Esophagus squamous epithelium (tissue), 5 donors: Measurements from ENCODE around the gene ADGRD1. TPM values are rescaled to one million over a fixed set of nuclear protein-coding genes. Genes with fewer than 3 reads are reported as not detected.

ENCODE experiments used
- DNase-seq: peaks from one replicate; lab custom pipeline; 2025; lab: John Stamatoyannopoulos, UW
- H3K27ac ChIP-seq, 4 donors: fragments of 200-600 bp; sonication (generic); one replicate each; pipeline ENCODE4 v1.5.1; 2016 to 2019; ENCODE audit warnings: mild to moderate bottlenecking in 1 of 4
- H3K27me3 ChIP-seq, 4 donors: fragments of 200-600 bp; sonication (generic); 1 replicate in 3 of 4; 2 replicates in 1 of 4; pipeline versions ENCODE4 v1.5.1 to v1.6.0; 2017 to 2021; ENCODE audit warnings: antibody characterized with exemption in 1 of 4
- H3K36me3 ChIP-seq, 3 donors: fragments of 200-600 bp; sonication (generic); one replicate each; pipeline ENCODE4 v1.5.1; 2016 to 2019
- H3K4me1 ChIP-seq, 3 donors: fragments of 200-600 bp; sonication (generic); one replicate each; pipeline ENCODE4 v1.5.1; 2017 to 2019
- H3K4me3 ChIP-seq, 4 donors: fragments of 200-600 bp; sonication (generic); 1 replicate in 3 of 4; 2 replicates in 1 of 4; pipeline ENCODE4 v1.5.1; 2016 to 2019; ENCODE audit warnings: mild to moderate bottlenecking in 2 of 4, moderate library complexity in 1 of 4
- H3K9me3 ChIP-seq, 3 donors: fragments of 200-600 bp; sonication (generic); one replicate each; pipeline ENCODE4 v1.5.1; 2016 to 2019
- CTCF ChIP-seq, 6 experiments: fragments of 450-650 bp in 4 of 6; fragments of 200-600 bp in 2 of 6; sonication (generic) in 2 of 6; IDR thresholded peaks; one replicate each; pipeline ENCODE4 v1.5.1; 2016 to 2019; ENCODE audit warnings: antibody characterized with exemption in 6 of 6, mild to moderate bottlenecking in 4 of 6, moderate library complexity in 4 of 6
- POLR2A ChIP-seq, 4 donors: fragments of 450-650 bp; IDR thresholded peaks; one replicate each; pipeline ENCODE4 v1.6.1; 2017; ENCODE audit warnings: antibody characterized with exemption in 4 of 4, mild to moderate bottlenecking in 4 of 4, moderate library complexity in 3 of 4
- WGBS, 2 donors: methylation state at CpG; one replicate each; pipeline ENCODE4 v1.1.5; 2018; 5-methylcytosine and 5-hydroxymethylcytosine counted together
- intact Hi-C: fragments of 100-400 bp; cut with DNase I; formaldehyde crosslinking; loops from one replicate; pipeline ENCODE4 v1.15.0; 2022
- total RNA-seq, 4 donors: library from RNA; depleted of rRNA; stranded (reverse); fragments of >200 nt; gene quantifications; one replicate each; pipeline ENCODE4 v1.1.0, GENCODE V29; 2016
- donor health status: DM: yes; HTN: yes; CAD: no.

Gene ADGRD1
- total RNA-seq, 4 donors from 2014 or later = 2.2 to 28.2 (median 8.8) TPM

- no peak for TF ChIP-seq CTCF (IDR thresholded peaks at IDR 0.05)
- TF ChIP-seq POLR2A (IDR thresholded peaks at IDR 0.05) = no peak
- Histone ChIP-seq H3K27me3 (no peaks in the 10 kb centered on the region), H3K4me3 (no peak overlapping the region), H3K27ac (peak overlapping the region in 3 of 4 donors; percentile 3 to 45 (median 4)), H3K9me3 (no peaks in the 10 kb centered on the region), H3K4me1 (peaks cover 0 to 15% (median 0%) of the 10 kb centered on the region in 3 donors), H3K36me3 (no peaks in the 10 kb centered on the region)
- no peak for DNase-seq
- intact Hi-C loops = no loop called here
- 49 to 54% methylated on average over 6 of the region's 6 CpGs for WGBS, 2 donors
Measured at GRCh38 chr12:130965214-130965613, 11.5 kb downstream of the ADGRD1 start.

- 38 to 51% methylated on average over 2 of the region's 2 CpGs for WGBS, 2 donors
- no peak for DNase-seq
- intact Hi-C loops = no loop called here
- TF ChIP-seq CTCF (IDR thresholded peaks at IDR 0.05) (no peak), POLR2A (IDR thresholded peaks at IDR 0.05) (no peak)
- H3K4me3 ChIP-seq = no peak overlapping the region
- peaks cover 0 to 15% (median 0%) of the 10 kb centered on the region in 3 donors for H3K4me1 ChIP-seq
- H3K27ac ChIP-seq = peak overlapping the region in 2 of 4 donors; percentile 4 to 45
- H3K27me3 ChIP-seq = no peaks in the 10 kb centered on the region
- H3K36me3 ChIP-seq = no peaks in the 10 kb centered on the region
- H3K9me3 ChIP-seq = no peaks in the 10 kb centered on the region
Measured at GRCh38 chr12:130965668-130966067, 12.0 kb downstream of the ADGRD1 start.

GRCh38 chr12:130966443-130967030, 12.8 kb downstream of the ADGRD1 start:
- DNase-seq = no peak
- no peak overlapping the region for H3K27ac ChIP-seq
- no peak overlapping the region for H3K4me3 ChIP-seq
- no peaks in the 10 kb centered on the region for H3K27me3 ChIP-seq
- no peaks in the 10 kb centered on the region for H3K36me3 ChIP-seq
- TF ChIP-seq POLR2A (IDR thresholded peaks at IDR 0.05) (no peak), CTCF (IDR thresholded peaks at IDR 0.05) (no peak)
- H3K4me1 ChIP-seq = peaks cover 0 to 15% (median 0%) of the 10 kb centered on the region in 3 donors
- intact Hi-C loops = no loop called here
- 84 to 85% methylated on average over 12 to 15 of the region's 15 CpGs for WGBS, 2 donors
- H3K9me3 ChIP-seq = no peaks in the 10 kb centered on the region

- intact Hi-C loops = no loop called here
- H3K36me3 ChIP-seq = no peaks in the 10 kb centered on the region
- DNase-seq = no peak
Measured at GRCh38 chr12:130967636-130968035, 13.9 kb downstream of the ADGRD1 start.

More at GRCh38 chr12:130967636-130968035, 13.9 kb downstream of the ADGRD1 start:
- no peak overlapping the region for H3K4me3 ChIP-seq
- no peaks in the 10 kb centered on the region for H3K9me3 ChIP-seq
- H3K27ac ChIP-seq = no peak overlapping the region
- no peak for TF ChIP-seq CTCF (IDR thresholded peaks at IDR 0.05)
- H3K4me1 ChIP-seq = peaks cover 0 to 18% (median 0%) of the 10 kb centered on the region in 3 donors
- no peaks in the 10 kb centered on the region for H3K27me3 ChIP-seq
- 78 to 89% methylated on average over 6 to 16 of the region's 16 CpGs for WGBS, 2 donors
